GM19468 (cell line): ENCODE results near the gene SNX5.
"Not testable (repeated sequence)": the region's sequence is repeated elsewhere in the genome, so short reads cannot be mapped to it uniquely, and the experiment has no call there.

Experiments used
- ATAC-seq: cut with Tn5 transposase; IDR thresholded peaks from one replicate; pipeline ENCODE4 v1.9.1; 2021; ENCODE audit warnings: mild to moderate bottlenecking, moderate library complexity, moderate number of reproducible peaks; ENCODE audit not compliant: unreplicated experiment; ENCODE audit errors: extremely low read depth

Gene SNX5

GRCh38 chr20:17961587-17961940 is 7.0 kb downstream of the SNX5 start:
- ATAC-seq = no peak

- no peak for ATAC-seq
These were observed 7.5 kb downstream of the SNX5 start for GRCh38 chr20:17960927-17961586.

- ATAC-seq = not testable (repeated sequence)
These were observed 8.2 kb downstream of the SNX5 start for GRCh38 chr20:17960400-17960885.

- no peak for ATAC-seq
These were observed 9.4 kb downstream of the SNX5 start for GRCh38 chr20:17959257-17959627.

DNA sequence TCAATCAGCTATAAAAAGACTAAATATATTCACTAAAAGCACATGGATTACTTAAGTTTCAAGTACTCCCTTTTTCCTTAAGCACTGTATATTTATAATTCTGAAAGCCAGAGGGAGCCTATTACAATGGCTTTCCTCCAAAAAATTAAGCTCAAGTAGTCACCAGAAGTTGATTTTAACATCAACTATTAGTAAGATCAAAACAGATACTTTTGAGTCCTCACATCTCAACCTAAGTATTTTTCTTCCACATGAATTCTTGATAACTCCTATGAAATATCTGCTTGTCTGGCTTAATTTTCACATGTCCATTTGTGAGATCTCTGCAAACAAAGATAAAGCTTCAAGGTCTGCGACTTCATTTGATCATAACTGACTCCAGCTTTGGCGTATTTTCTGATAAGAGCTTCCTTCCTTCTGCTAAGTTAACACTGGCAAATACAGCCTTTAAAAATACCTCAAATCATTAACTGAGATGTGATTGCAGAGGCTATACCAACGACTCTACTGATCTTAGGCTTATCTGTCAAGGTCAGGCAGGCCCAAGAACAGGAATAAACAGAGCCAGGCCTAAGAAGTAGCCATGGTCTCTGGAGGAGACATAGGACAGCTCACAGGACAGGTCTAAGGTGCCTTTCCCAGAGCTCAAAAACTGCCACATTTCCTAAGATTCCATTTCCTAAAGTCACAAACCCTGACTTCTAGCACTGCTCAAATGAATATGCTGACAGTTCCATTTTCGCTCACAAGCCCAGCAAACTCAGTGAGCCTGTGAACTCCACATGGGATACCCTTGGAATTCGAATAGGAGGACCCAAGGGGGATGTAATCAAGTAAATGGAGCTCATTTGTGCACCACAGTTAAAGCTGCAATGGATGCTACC is 10.0 kb downstream of the SNX5 start:
- ATAC-seq = no peak

DNA sequence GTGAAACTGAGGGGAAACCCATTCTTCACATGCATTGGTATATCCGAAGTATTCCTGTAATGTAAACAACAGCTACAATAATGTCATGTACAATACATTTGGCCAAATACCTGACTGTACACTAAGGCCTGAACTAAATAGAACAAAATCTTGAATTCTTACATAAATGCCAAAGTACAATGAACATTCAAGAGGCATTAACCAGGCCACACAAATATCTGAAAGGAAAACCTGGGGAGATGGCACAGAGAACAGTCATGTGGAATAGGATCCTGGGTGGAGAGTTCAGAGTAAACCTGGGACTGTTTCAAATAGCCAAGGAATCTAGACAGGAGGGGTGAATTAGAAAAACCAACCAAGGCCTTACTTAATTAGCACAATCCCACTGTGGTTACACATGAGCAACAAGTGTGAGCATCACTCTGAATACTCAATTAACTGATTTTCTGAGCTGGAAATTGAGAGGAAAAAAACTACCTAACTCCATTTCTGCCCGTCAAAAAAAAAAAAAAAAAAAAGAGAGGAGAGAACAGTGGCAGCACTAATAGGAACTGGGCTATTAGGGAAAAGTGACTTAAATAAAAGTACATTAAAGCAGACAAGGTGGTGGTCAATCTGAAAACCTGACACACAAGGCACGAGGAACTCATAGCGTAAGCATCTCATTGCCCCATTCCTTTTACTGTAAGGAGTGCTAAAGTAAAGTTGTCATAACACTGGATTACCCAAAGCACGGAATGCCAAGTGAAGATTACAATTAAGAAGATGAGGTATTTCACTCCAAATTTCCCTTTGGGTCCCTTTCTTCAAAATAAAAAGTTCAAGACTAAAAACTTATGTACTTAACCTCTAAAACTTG is 10.9 kb downstream of the SNX5 start:
- no peak for ATAC-seq

DNA sequence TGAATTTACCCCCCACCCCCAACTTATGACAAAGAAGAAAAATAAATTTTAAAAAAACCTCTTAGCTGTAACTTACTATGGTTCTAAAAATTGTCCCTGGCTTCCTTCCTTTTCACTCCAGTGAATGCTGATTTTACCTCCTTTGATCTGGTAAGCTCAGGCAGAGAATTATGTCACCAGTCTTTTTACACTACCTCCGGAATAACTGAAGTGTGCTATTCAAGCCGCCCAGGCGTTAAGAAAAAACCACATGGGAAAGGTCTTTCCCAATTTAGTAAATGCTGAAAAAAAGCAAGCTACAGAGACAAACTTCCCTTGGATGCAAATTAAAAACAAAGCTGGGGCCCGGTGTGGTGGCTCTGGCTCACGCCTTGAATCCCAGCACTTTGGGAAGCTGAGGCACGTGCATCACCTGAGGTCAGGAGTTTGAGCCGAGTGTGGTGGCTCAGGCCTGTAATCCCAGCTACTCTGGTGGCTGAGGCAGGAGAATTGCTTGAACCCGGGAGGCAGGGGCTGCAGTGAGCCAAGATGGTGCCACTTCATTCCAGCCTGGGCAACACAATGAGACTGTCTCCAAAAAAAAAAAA is 12.4 kb downstream of the SNX5 start:
- no peak for ATAC-seq

GRCh38 chr20:17955302-17955701 is 13.3 kb downstream of the SNX5 start:
- ATAC-seq = no peak

DNA sequence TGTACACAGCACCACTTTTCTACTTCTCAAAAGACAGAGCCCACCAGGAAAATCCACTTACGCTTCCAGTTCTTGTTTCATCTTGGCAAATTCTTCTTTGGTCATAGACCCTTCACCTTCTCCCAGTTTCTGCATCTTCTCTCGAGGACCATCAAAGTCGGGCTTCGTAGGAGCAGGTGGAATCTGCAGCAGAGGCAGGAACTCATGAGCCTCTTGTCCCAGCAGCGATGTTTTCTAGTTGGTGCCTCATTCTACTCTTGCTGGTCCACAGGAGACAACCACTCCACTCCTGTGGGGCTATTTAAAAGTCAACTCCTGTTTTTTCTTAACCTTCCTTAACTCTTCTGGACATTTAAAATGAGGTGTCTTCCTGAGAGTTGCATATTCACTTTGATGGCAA is 14.7 kb downstream of the SNX5 start:
- ATAC-seq = no peak

DNA sequence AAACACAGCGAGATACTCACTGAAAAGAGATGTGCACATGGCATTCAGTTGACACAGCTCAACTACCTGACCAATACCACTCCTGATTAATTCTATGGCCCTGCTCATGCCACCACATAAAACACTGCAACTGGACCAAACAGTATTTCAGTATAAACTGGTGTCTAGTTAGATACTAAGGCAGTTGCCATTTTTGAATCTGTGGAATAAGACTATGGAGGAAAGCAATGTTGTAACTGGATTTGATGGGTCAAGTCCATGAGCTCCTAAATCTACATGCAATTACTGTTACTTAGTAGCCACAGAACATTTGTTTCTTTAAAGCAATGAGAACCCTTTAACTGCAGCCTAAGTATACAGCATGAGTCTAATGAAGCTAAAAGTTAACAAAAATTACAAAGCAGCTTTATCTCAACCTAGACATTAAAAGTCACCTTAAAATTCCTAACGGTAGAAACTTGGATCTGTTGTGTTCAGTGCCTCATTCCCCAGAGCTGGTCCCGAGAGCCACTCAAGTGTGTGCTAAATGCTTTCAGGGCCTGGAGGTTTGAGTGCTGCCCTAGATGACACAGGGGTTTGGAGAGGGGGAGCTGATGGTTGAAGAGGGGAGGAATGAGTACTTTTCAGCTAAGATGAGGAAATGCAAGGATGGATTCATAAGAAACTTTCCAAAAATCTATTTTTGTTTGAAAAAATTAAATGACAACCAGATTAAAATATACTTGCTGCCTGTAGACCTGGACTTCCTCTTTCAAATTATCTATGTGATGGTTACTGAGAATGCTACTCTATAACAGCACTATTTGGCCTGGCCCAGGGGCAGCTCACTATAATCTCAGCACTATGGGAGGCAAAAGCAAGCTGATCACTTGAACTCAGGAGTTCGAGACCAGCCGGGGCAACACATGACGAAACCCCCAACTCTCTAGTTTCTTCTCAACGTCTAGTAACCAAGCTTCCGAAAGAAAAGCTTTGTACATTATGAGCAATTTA is 15.6 kb downstream of the SNX5 start:
- no peak for ATAC-seq

DNA sequence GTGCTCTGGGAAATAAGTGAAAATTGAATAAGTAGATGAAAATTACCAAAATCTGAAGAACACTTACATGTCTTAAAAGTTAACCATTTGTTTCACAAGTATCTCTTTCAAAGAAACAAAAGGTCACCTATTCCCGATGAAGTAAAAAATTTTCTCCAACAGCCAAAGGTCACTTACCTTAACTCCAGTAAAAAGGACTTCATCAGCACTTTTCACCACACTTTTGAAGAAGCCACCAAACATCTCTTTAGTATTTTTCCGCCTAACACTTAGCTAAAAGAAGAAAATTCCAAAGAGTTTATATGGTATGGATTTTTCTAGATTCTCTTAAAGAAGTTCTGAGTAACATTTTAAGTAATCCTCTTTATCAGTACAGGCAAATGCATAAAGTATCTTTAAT is 17.3 kb downstream of the SNX5 start:
- ATAC-seq = no peak

GRCh38 chr20:17950670-17951069 is 17.9 kb downstream of the SNX5 start:
- no peak for ATAC-seq

- no peak for ATAC-seq
These were observed 18.7 kb downstream of the SNX5 start for GRCh38 chr20:17949899-17950298.

GRCh38 chr20:17948442-17948841 is 20.2 kb downstream of the SNX5 start:
- ATAC-seq = no peak

- no peak for ATAC-seq
These were observed 21.1 kb downstream of the SNX5 start for GRCh38 chr20:17947474-17947815.

GRCh38 chr20:17946572-17947473 is 21.8 kb downstream of the SNX5 start:
- ATAC-seq = no peak

GRCh38 chr20:17946040-17946439 is 22.6 kb downstream of the SNX5 start:
- no peak for ATAC-seq

DNA sequence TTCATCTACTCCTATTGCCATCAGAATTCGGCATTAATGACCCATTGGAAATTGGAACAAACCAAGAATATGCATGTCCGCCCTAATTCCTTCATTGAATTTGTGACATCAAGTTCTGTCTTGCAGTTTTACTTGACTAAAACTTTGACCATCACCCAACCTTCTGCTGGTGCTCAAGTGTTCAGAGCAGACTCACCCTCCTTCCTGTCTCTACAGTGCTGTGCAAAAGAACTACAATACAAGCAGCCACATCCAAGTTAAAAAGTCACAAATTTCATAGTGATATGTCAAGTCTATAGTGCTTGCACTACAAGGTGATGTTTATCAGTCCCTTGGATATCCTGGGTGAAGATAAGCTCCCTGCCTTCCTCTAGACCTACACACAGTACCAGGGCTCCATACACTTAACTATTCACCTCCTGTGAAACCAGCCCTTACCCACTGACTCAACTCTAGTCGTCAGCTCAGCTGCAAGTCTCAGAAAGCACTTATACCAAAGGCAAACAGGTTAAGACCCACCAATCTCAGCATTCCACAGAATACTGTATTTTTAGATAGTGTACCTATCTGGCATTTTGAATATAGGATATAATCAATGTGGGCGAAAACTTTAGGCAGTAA is 23.6 kb downstream of the SNX5 start:
- ATAC-seq = no peak
